GM21717 (cell line): Measurements from ENCODE around the gene NMNAT1.
"Not testable (repeated sequence)": the region's sequence is repeated elsewhere in the genome, so short reads cannot be mapped to it uniquely, and the experiment has no call there.

Experiments used
- ATAC-seq: cut with Tn5 transposase; IDR thresholded peaks from one replicate; pipeline ENCODE4 v1.9.1; 2021; ENCODE audit warnings: mild to moderate bottlenecking, moderate library complexity; ENCODE audit not compliant: unreplicated experiment

NMNAT1 gene

GRCh38 chr1:9917901-9918300, 25.4 kb upstream of the NMNAT1 start:
- no peak for ATAC-seq

- no peak for ATAC-seq
These were observed 22.7 kb upstream of the NMNAT1 start for GRCh38 chr1:9920606-9921005.

GRCh38 chr1:9922342-9922741, 20.9 kb upstream of the NMNAT1 start:
- ATAC-seq = no peak

- no peak for ATAC-seq
These were observed 16.0 kb upstream of the NMNAT1 start for GRCh38 chr1:9927259-9927658.

- no peak for ATAC-seq
These were observed 13.6 kb upstream of the NMNAT1 start for GRCh38 chr1:9929431-9930385.

GRCh38 chr1:9942399-9942938, 806 bp upstream of the NMNAT1 start:
- ATAC-seq = no peak

- ATAC-seq = no peak
These were observed 3.0 kb downstream of the NMNAT1 start for GRCh38 chr1:9946315-9946714.

GRCh38 chr1:9957726-9958125, 14.5 kb downstream of the NMNAT1 start:
- no peak for ATAC-seq

- no peak for ATAC-seq
These were observed 16.7 kb downstream of the NMNAT1 start for GRCh38 chr1:9960011-9960410.

- ATAC-seq = no peak
These were observed 17.7 kb downstream of the NMNAT1 start for GRCh38 chr1:9960706-9961562.

GRCh38 chr1:9984253-9984652, 41.0 kb downstream of the NMNAT1 start:
- no peak for ATAC-seq

- ATAC-seq = no peak
These were observed 41.7 kb downstream of the NMNAT1 start for GRCh38 chr1:9985001-9985400.

- ATAC-seq = no peak
These were observed 46.5 kb downstream of the NMNAT1 start for GRCh38 chr1:9989773-9990172.

GRCh38 chr1:9990944-9991343, 47.7 kb downstream of the NMNAT1 start:
- ATAC-seq = no peak

GRCh38 chr1:9992910-9993309, 49.6 kb downstream of the NMNAT1 start:
- ATAC-seq = no peak

GRCh38 chr1:9993561-9994075, 50.3 kb downstream of the NMNAT1 start:
- no peak for ATAC-seq

- ATAC-seq = no peak
These were observed 53.6 kb downstream of the NMNAT1 start, which contains the start of gene RBP7 for GRCh38 chr1:9996624-9997582. Gene RBP7 (plus strand): TSS chr1:9997228. CDS start chr1:9997259, 31 bp downstream.

GRCh38 chr1:10001016-10001665, 57.9 kb downstream of the NMNAT1 start:
- ATAC-seq = no peak

- ATAC-seq = not testable (repeated sequence)
These were observed 62.0 kb downstream of the NMNAT1 start for GRCh38 chr1:10005248-10005647.
